ENCODE data around the gene GP5.

The GP5 gene

DNA sequence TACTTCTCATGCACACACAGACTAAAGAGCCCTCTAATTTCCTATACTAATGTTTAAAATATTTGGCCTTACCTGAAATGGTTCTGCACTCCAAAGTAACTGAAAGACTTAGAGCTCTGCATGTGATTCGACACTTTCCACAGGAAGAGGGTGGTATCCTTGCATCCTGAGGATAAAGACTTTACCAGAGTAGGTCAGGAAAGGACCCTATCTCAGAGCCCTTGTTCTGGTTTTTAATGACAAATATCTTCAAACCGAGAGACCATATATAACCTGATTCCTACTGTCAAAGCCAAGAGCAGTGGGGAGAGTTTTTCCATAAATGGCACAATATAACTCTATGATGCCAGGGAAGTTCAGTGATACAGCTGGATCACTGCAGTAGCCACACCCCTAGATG, at the start of gene GP5:
GP5 (minus strand) TSS at position 101 of the 400 bp plus-strand sequence. CDS start 984 bp downstream, outside the sequence.
- no peak within 1 kb of the TSS for H3K27ac Mint-ChIP-seq
- peak within 1 kb of the TSS; percentile 86 for H3K4me3 Mint-ChIP-seq
- no peak for DNase-seq (ENCODE audit: low spot score)
- H3K36me3 Mint-ChIP-seq (ENCODE audit: low read depth): peaks cover 1% of the 10 kb centered on the region
- peaks cover 31% of the 10 kb centered on the region for H3K27me3 Mint-ChIP-seq (ENCODE audit: low read depth)
- H3K9me3 Mint-ChIP-seq: no peaks in the 10 kb centered on the region
- peaks cover 40% of the 10 kb centered on the region for H3K4me1 Mint-ChIP-seq (ENCODE audit: low read depth)

GRCh38 chr3:194447657-194448056, 48.6 kb upstream of the GP5 start:
- H3K4me1 Mint-ChIP-seq (ENCODE audit: low read depth): peaks cover 5% of the 10 kb centered on the region
- H3K9me3 Mint-ChIP-seq: no peaks in the 10 kb centered on the region
- no peak overlapping the region for H3K27ac Mint-ChIP-seq
- no peak overlapping the region for H3K4me3 Mint-ChIP-seq
- no peaks in the 10 kb centered on the region for H3K27me3 Mint-ChIP-seq (ENCODE audit: low read depth)
- no peak for DNase-seq (ENCODE audit: low spot score)
- peaks cover 62% of the 10 kb centered on the region for H3K36me3 Mint-ChIP-seq (ENCODE audit: low read depth)

GRCh38 chr3:194447161-194447560, 48.1 kb upstream of the GP5 start:
- no peaks in the 10 kb centered on the region for H3K27me3 Mint-ChIP-seq (ENCODE audit: low read depth)
- H3K36me3 Mint-ChIP-seq (ENCODE audit: low read depth): peaks cover 62% of the 10 kb centered on the region
- H3K4me1 Mint-ChIP-seq (ENCODE audit: low read depth): peaks cover 5% of the 10 kb centered on the region
- H3K4me3 Mint-ChIP-seq: no peak overlapping the region
- no peaks in the 10 kb centered on the region for H3K9me3 Mint-ChIP-seq
- no peak for DNase-seq (ENCODE audit: low spot score)
- H3K27ac Mint-ChIP-seq: no peak overlapping the region

- no peaks in the 10 kb centered on the region for H3K9me3 Mint-ChIP-seq
- peaks cover 64% of the 10 kb centered on the region for H3K36me3 Mint-ChIP-seq (ENCODE audit: low read depth)
- no peak for DNase-seq (ENCODE audit: low spot score)
Measured at GRCh38 chr3:194446754-194447153, 47.7 kb upstream of the GP5 start.

DNA sequence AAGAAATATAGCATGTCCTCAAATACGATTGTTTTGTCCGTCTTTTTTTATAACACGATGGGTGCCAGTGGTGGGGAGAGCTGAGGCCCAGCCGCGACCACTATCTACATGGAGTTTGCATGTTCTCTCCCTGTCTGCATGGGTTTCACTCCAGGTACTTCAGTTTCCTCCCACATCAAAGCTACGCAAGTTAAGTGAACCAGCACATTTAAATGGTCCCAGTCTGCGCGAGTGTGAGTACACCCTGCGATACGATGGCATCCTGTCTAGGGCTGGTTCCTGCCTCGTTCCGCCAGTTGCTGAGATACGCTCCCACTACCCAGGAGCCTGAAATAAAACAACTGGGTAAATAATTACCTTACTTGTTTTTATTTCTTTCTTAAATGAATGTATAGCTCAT, 47.1 kb upstream of the GP5 start:
- H3K27me3 Mint-ChIP-seq (ENCODE audit: low read depth): no peaks in the 10 kb centered on the region
- H3K27ac Mint-ChIP-seq: no peak overlapping the region
- H3K9me3 Mint-ChIP-seq: no peaks in the 10 kb centered on the region
- no peak overlapping the region for H3K4me3 Mint-ChIP-seq
- no peak for DNase-seq (ENCODE audit: low spot score)
- peaks cover 5% of the 10 kb centered on the region for H3K4me1 Mint-ChIP-seq (ENCODE audit: low read depth)
- peaks cover 65% of the 10 kb centered on the region for H3K36me3 Mint-ChIP-seq (ENCODE audit: low read depth)

More at GRCh38 chr3:194446754-194447153, 47.7 kb upstream of the GP5 start:
- Mint-ChIP-seq H3K4me1 (ENCODE audit: low read depth) (peaks cover 5% of the 10 kb centered on the region), H3K27ac (no peak overlapping the region), H3K27me3 (ENCODE audit: low read depth) (no peaks in the 10 kb centered on the region), H3K4me3 (no peak overlapping the region)

DNA sequence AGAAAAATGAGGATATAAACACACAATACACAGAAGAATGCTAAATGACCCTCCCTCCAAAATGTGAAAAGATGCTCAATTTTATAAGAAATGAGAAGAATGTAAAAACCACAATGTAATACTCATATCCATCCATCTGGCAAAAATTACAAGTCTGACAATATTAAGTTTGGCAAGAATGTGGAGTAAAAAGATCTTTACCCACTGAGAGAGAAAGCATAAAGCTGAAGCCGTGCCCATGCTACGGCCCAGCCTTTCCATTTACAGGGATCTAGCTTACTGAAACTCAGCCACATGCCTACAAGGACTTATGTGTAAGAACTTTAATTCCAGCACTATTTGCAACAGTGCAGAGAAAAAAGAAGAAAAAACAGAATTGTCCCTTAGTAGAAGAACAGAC, 44.8 kb upstream of the GP5 start:
- Mint-ChIP-seq H3K9me3 (no peaks in the 10 kb centered on the region), H3K27me3 (ENCODE audit: low read depth) (no peaks in the 10 kb centered on the region), H3K4me3 (no peak overlapping the region), H3K27ac (no peak overlapping the region), H3K36me3 (ENCODE audit: low read depth) (peaks cover 71% of the 10 kb centered on the region), H3K4me1 (ENCODE audit: low read depth) (peaks cover 11% of the 10 kb centered on the region)
- no peak for DNase-seq (ENCODE audit: low spot score)

- H3K9me3 Mint-ChIP-seq: no peaks in the 10 kb centered on the region
- H3K27me3 Mint-ChIP-seq (ENCODE audit: low read depth): no peaks in the 10 kb centered on the region
- H3K36me3 Mint-ChIP-seq (ENCODE audit: low read depth): peaks cover 69% of the 10 kb centered on the region
- no peak overlapping the region for H3K4me3 Mint-ChIP-seq
- DNase-seq (ENCODE audit: low spot score): no peak
- peaks cover 13% of the 10 kb centered on the region for H3K4me1 Mint-ChIP-seq (ENCODE audit: low read depth)
- H3K27ac Mint-ChIP-seq: no peak overlapping the region
Measured at GRCh38 chr3:194440756-194441155, 41.7 kb upstream of the GP5 start.

- H3K4me3 Mint-ChIP-seq: no peak overlapping the region
- no peak for DNase-seq (ENCODE audit: low spot score)
- H3K27ac Mint-ChIP-seq: no peak overlapping the region
- peaks cover 13% of the 10 kb centered on the region for H3K4me1 Mint-ChIP-seq (ENCODE audit: low read depth)
- H3K36me3 Mint-ChIP-seq (ENCODE audit: low read depth): peaks cover 72% of the 10 kb centered on the region
- no peaks in the 10 kb centered on the region for H3K9me3 Mint-ChIP-seq
- no peaks in the 10 kb centered on the region for H3K27me3 Mint-ChIP-seq (ENCODE audit: low read depth)
Measured at GRCh38 chr3:194439881-194440550, 41.0 kb upstream of the GP5 start.

DNA sequence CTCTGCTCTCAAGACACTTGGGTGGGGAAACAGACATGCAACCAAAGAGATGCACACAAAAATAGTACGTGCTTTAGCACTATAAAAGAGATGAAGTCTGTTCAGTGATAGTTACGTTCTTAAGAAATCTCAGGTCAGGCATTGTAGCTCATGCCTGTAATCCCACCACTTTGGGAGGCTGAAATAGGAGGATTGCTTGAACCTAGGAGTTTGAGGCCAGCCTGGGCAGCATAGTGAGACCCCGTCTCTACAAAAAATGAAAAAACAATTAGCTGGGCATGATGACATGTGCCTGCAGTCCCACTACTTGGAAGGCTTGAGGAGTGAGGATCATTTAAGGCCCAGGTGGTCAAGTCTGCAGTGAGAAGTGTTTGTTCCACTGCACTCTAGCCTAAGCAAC, 35.4 kb upstream of the GP5 start:
- Mint-ChIP-seq H3K36me3 (ENCODE audit: low read depth) (peaks cover 59% of the 10 kb centered on the region), H3K4me3 (no peak overlapping the region), H3K27me3 (ENCODE audit: low read depth) (no peaks in the 10 kb centered on the region), H3K9me3 (no peaks in the 10 kb centered on the region), H3K27ac (no peak overlapping the region), H3K4me1 (ENCODE audit: low read depth) (peaks cover 10% of the 10 kb centered on the region)
- no peak for DNase-seq (ENCODE audit: low spot score)

- Mint-ChIP-seq H3K27ac (no peak overlapping the region), H3K9me3 (no peaks in the 10 kb centered on the region), H3K4me3 (no peak overlapping the region), H3K4me1 (ENCODE audit: low read depth) (no peaks in the 10 kb centered on the region), H3K27me3 (ENCODE audit: low read depth) (no peaks in the 10 kb centered on the region), H3K36me3 (ENCODE audit: low read depth) (peaks cover 53% of the 10 kb centered on the region)
- DNase-seq (ENCODE audit: low spot score): no peak
Measured at GRCh38 chr3:194431554-194431953, 32.5 kb upstream of the GP5 start.

- H3K27ac Mint-ChIP-seq: no peak overlapping the region
- H3K4me1 Mint-ChIP-seq (ENCODE audit: low read depth): no peaks in the 10 kb centered on the region
- DNase-seq (ENCODE audit: low spot score): no peak
- peaks cover 37% of the 10 kb centered on the region for H3K36me3 Mint-ChIP-seq (ENCODE audit: low read depth)
- no peaks in the 10 kb centered on the region for H3K9me3 Mint-ChIP-seq
- H3K4me3 Mint-ChIP-seq: no peak overlapping the region
- H3K27me3 Mint-ChIP-seq (ENCODE audit: low read depth): no peaks in the 10 kb centered on the region
Measured at GRCh38 chr3:194425399-194425798, 26.3 kb upstream of the GP5 start.

- Mint-ChIP-seq H3K36me3 (ENCODE audit: low read depth) (peaks cover 37% of the 10 kb centered on the region), H3K4me1 (ENCODE audit: low read depth) (no peaks in the 10 kb centered on the region), H3K27me3 (ENCODE audit: low read depth) (no peaks in the 10 kb centered on the region), H3K27ac (no peak overlapping the region), H3K4me3 (no peak overlapping the region), H3K9me3 (no peaks in the 10 kb centered on the region)
- no peak for DNase-seq (ENCODE audit: low spot score)
Measured at GRCh38 chr3:194424953-194425352, 25.9 kb upstream of the GP5 start.

DNA sequence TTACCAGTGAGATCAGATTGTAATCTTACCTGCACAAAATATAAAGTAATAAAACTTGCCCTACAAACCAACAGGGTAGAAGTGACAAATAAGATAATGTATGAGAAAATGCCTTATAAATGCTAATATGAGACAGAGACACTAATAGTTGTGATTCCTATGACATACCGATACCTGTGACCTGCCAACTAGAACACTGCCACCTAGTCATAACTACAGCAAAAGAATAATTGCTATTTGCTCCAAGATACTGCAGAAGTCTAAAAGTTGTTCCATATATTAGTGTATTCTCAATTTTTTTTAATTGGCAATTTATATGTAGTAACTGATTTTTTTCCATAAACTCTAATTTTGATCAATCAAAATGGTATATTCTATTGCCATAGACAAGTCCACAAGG, 25.3 kb upstream of the GP5 start:
- peaks cover 33% of the 10 kb centered on the region for H3K36me3 Mint-ChIP-seq (ENCODE audit: low read depth)
- H3K4me3 Mint-ChIP-seq: no peak overlapping the region

GRCh38 chr3:194423317-194423716, 24.3 kb upstream of the GP5 start:
- H3K27ac Mint-ChIP-seq: no peak overlapping the region
- H3K4me3 Mint-ChIP-seq: no peak overlapping the region
- no peak for DNase-seq (ENCODE audit: low spot score)
- no peaks in the 10 kb centered on the region for H3K9me3 Mint-ChIP-seq
- no peaks in the 10 kb centered on the region for H3K4me1 Mint-ChIP-seq (ENCODE audit: low read depth)
- H3K36me3 Mint-ChIP-seq (ENCODE audit: low read depth): peaks cover 36% of the 10 kb centered on the region
- no peaks in the 10 kb centered on the region for H3K27me3 Mint-ChIP-seq (ENCODE audit: low read depth)

More for the DNA sequence above, 25.3 kb upstream of the GP5 start:
- DNase-seq (ENCODE audit: low spot score): no peak
- Mint-ChIP-seq H3K27ac (no peak overlapping the region), H3K4me1 (ENCODE audit: low read depth) (no peaks in the 10 kb centered on the region), H3K9me3 (no peaks in the 10 kb centered on the region), H3K27me3 (ENCODE audit: low read depth) (no peaks in the 10 kb centered on the region)

GRCh38 chr3:194422188-194422587, 23.1 kb upstream of the GP5 start:
- H3K4me1 Mint-ChIP-seq (ENCODE audit: low read depth): no peaks in the 10 kb centered on the region
- H3K36me3 Mint-ChIP-seq (ENCODE audit: low read depth): peaks cover 32% of the 10 kb centered on the region
- H3K27me3 Mint-ChIP-seq (ENCODE audit: low read depth): no peaks in the 10 kb centered on the region
- H3K9me3 Mint-ChIP-seq: no peaks in the 10 kb centered on the region
- DNase-seq (ENCODE audit: low spot score): no peak
- no peak overlapping the region for H3K4me3 Mint-ChIP-seq
- no peak overlapping the region for H3K27ac Mint-ChIP-seq

Data from T-helper 2 cell treated with Interferon-gamma antibody and Interleukin-4, amounts not matched to agents 5 μg/mL and 100 μg/mL, for 36 hours (primary cell).